ENCODE measurements around the gene ZC3H4.

DNA sequence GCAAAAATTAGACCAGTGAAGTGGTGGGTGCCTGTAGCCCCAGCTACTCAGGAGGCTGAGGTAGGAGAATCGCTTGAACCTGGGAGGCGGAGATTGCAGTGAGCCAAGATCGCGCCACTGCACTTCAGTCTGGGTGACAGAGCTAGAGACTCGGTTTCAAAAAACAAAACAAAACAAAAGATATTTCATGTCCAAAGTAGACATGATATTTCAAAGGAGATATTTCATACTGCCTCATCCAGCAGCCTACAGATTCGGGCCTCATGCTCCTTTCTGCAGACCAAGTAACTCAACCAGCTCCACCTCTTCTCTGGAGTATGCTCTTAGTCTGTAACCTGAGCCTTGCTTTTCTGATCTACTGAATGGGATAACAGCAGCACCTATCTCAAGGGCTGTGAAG lies 15.0 kb downstream of the ZC3H4 start:
- TF ChIP-seq, protein P1, sequence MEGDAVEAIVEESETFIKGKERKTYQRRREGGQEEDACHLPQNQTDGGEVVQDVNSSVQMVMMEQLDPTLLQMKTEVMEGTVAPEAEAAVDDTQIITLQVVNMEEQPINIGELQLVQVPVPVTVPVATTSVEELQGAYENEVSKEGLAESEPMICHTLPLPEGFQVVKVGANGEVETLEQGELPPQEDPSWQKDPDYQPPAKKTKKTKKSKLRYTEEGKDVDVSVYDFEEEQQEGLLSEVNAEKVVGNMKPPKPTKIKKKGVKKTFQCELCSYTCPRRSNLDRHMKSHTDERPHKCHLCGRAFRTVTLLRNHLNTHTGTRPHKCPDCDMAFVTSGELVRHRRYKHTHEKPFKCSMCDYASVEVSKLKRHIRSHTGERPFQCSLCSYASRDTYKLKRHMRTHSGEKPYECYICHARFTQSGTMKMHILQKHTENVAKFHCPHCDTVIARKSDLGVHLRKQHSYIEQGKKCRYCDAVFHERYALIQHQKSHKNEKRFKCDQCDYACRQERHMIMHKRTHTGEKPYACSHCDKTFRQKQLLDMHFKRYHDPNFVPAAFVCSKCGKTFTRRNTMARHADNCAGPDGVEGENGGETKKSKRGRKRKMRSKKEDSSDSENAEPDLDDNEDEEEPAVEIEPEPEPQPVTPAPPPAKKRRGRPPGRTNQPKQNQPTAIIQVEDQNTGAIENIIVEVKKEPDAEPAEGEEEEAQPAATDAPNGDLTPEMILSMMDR (IDR thresholded peaks at IDR 0.05; ENCODE audit: extremely low read depth in 1 of 2, insufficient read depth in 1 of 2, low read depth in 1 of 2, low read length in 2 of 2) = no peak
- TF ChIP-seq POLR2A (IDR thresholded peaks at IDR 0.05; ENCODE audit: low read depth, low read length) (no peak), MAX (IDR thresholded peaks at IDR 0.05; ENCODE audit: insufficient read depth, insufficient read length) (no peak), EZH2 (IDR thresholded peaks at IDR 0.05; ENCODE audit: borderline replicate concordance, low read depth, low read length, severe bottlenecking) (no peak), MYC (IDR thresholded peaks at IDR 0.05; ENCODE audit: low read depth, low read length) (no peak), POLR2AphosphoS5 (IDR thresholded peaks at IDR 0.05; ENCODE audit: insufficient read depth, low read depth, low read length) (no peak), FOS (IDR thresholded peaks at IDR 0.05; ENCODE audit: borderline replicate concordance, insufficient read depth, low read length) (no peak), JUN (IDR thresholded peaks at IDR 0.05; ENCODE audit: borderline replicate concordance, insufficient read depth, insufficient read length, low read depth) (no peak), GATA2 (IDR thresholded peaks at IDR 0.05; ENCODE audit: insufficient read depth, insufficient read length, low read depth, low read length) (no peak)
